ENCODE data around the gene NGEF.

Gene NGEF

GRCh38 chr2:232993231-232993821, 19.7 kb downstream of the NGEF start:
- DNase-seq: no peak

DNA sequence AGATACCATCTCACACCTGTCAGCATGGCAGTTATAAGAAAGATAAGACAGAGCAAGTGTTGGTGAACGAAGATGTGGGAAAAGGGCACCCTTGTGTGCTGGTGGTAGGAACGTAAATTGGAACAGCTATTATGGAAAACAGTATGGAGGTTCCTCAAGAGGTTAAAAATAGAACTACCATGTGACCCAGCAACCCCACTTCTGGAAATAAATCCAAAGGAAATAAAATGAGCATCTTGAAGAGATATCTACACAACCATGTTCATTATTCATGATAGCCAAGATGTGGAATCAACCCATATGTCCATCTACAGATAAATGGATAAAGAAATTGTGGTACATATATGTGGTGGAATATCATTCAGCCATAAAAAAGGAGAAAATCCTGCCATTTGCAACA, 26.9 kb downstream of the NGEF start:
- no peak for DNase-seq

DNA sequence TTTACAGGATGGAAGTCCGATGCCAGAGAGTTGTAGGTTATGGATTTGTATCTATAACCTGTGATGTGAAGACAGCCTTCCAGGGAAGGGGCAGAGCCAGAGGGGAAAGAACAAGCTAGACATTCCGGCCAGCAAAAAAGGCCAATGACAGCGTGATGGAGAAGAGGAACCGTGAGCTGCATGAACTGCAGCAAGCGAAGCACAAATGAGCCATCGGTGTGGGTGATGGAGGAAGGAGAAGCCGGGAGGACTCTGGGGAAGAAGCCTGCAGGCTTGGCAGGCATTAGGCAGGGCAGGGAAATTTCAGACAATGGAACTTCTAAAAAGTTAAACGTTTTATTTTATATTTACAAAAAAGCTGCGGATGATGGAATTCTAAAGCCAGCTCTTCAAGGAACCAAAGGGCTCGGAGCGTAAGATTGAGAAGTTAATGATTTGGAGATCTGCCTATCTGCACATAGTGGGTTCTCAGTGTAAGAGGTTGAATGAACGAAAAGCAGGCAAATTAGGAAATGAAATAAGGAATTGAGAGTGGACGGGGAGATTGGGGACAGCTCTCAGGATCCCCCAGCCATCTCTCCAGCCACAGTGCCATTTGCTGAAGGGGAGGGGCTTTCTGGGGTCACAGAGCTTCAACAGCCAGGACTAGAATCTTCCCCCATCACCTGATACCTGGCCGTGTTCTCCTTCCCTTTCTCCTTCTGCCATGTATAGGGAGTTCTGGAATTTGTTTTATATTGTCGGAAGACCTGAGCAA, 28.4 kb downstream of the NGEF start:
- no peak for DNase-seq

GRCh38 chr2:232983669-232984140, 29.4 kb downstream of the NGEF start:
- DNase-seq: no peak

GRCh38 chr2:232982926-232983668, 30.0 kb downstream of the NGEF start:
- DNase-seq: no peak

- no peak for DNase-seq
These were observed 31.2 kb downstream of the NGEF start for GRCh38 chr2:232981767-232982360.

- no peak for DNase-seq
These were observed 31.7 kb downstream of the NGEF start for GRCh38 chr2:232981356-232981755.

DNA sequence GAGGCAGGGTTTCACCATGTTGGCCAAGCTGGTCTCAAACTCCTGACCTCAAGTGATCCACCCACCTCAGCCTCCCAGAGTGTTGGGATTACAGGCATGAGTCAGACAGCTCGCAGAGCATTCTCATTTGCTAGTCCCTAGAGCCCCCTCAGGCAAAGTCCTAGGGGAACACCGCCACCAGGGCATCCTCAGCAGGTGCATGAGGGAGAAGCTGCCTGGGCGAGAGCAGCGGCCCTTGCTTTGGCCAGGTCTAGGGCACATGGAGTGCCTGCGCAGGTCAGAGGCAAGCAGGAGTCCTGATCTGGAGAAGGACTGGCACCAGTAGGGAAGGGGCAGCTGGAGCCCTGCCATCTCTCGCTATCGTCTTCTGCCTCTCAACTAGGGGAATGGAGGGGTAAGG, 32.4 kb downstream of the NGEF start:
- DNase-seq: no peak

GRCh38 chr2:232979871-232980461, 33.1 kb downstream of the NGEF start:
- DNase-seq: no peak

DNA sequence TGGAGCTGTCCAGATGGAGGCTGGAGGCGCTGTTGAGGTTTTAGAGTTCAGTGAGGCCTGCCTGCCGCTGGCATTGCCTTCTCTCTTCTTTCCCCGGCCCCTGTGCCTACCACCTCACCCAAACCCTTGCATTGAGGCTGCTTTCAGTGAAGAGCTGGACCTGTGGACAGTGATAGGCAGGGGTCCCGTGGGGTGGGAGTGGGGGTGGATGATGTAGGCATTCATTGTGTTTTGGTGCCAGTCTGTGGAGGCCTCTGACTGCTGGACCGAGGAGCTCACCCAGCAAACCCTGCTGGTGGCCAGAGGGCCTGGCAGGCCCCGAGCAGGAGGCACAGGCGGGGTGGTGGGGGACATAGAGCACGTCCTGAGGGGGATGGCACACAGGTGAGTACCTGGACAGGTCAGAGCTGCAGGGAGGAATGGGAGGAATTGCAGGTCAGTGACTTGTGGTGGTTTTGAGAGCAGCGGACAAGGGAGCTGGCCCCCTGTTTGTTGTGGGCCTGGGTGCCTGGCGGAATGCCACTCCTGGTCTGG, 35.6 kb downstream of the NGEF start:
- DNase-seq: no peak

DNA sequence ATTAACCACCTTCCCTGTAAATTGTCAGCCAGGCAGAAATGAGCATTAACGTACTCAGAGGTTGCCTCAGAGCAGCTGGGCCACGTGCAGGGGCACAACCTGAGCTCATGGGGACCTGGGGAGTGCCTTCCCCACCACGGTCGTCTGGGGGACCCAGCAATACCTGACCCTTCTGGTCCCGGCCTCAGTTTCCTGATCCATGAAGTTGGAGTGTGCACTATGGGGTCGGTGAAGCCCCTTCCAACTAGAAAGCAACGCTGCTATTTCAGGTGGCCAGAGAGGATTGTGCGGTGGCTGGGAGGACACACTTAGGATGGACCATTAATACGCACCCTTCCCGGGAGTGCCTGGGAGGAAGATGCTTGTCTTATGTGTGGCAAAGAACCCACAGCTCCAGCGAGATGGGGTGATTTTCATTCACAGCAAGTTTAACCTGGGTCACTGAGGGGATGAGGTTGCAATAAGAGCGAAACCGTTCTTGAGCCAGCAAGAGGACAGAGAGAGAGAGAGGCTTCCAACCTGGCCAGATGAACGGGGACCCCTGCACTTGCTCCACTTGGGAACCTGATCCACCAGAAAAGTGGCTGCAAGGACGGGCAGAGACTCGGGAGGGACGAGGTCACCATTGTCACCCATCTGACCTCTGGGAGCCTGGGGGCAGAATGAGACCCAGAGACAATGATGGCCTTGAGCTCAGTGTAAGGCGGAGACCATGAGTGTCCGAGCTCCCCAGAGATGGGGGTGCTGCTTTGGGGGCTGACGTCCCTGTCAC, 36.2 kb downstream of the NGEF start:
- DNase-seq: no peak

- no peak for DNase-seq
These were observed 36.9 kb downstream of the NGEF start for GRCh38 chr2:232976176-232976575.

DNA sequence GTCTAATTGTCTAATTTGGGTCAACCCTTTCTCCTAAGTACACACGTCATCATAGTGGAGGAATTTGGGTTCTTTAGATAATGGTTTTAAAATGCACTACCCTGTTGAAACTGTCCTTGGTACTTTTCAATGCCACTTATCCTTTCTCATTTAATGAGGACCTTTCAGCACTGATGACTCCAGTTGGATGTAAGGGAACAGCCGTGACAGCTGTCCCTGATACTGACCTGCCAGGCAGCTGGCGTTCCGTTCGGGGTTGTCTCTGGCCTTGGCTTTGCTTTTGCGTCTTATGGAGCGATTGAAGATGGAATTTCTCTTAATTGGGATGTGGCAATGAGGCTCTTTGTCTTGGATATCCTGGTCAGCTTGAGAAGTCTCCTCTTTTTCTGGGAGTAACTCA, 38.7 kb downstream of the NGEF start:
- DNase-seq: no peak

DNA sequence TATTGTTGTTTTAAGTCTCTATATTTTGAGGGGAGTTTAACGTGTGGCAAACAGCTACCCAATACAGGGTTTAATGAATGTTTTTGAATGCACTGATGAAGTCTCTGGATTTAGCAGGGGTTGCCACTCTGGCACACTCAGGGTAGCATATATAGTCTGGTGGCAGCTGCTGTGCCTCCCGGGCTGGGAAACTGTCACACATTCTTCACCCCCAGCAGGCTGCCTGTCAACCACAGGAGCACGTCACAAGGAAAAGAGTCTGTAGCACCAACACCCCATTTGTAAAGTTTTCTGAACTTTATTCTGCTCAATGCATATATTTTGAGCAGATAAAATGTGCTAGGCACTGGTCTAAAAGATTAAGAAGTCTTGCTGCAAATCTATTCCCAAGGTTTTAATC, 39.3 kb downstream of the NGEF start:
- no peak for DNase-seq

GRCh38 chr2:232973011-232973735, 39.9 kb downstream of the NGEF start:
- DNase-seq: no peak

GRCh38 chr2:232971744-232972143, 41.3 kb downstream of the NGEF start:
- no peak for DNase-seq

GRCh38 chr2:232970051-232970450, 43.0 kb downstream of the NGEF start:
- no peak for DNase-seq

GRCh38 chr2:232967474-232967873, 45.6 kb downstream of the NGEF start:
- no peak for DNase-seq

- DNase-seq: no peak
These were observed 46.9 kb downstream of the NGEF start for GRCh38 chr2:232966122-232966521.

- no peak for DNase-seq
These were observed 49.1 kb downstream of the NGEF start for GRCh38 chr2:232963913-232964312.

DNA sequence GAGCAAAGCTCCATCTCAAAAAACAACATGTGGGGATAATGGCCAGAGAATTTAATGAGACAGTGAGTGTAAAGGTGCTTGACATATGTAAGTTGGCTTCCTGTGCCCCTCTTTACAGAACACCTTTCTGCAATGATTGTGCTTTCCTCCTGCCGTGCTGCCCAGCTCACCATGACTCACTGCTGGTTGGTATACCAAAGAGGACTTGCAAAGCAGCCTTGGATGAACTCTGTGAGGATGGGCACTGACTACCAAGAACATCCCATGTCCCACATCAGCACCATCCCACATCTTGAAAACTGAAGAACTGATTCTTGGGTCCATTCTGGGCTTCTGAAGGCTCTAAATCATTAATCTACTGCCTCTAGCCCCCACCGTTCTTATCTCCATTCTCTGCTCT, 52.2 kb downstream of the NGEF start:
- DNase-seq: no peak
